ENCODE data around the gene DCTN1. TPM values are rescaled to one million over a fixed set of nuclear protein-coding genes. Genes with fewer than 3 reads are reported as not detected.

Gene DCTN1
- polyA plus RNA-seq, 4 donors: 72.7 to 92.8 (median 77.9) TPM

GRCh38 chr2:74385396-74385795, 5.3 kb upstream of the DCTN1 start:
- peaks cover 6 to 11% (median 9%) of the 10 kb centered on the region in 3 donors for H3K4me1 ChIP-seq (ENCODE audit: control insufficient read depth in 3 of 3, insufficient read depth in 2 of 3, low read depth in 1 of 3, low read length in 2 of 3)
- H3K27me3 ChIP-seq (ENCODE audit: control insufficient read depth in 3 of 3, insufficient read depth in 3 of 3, low read length in 3 of 3): no peaks in the 10 kb centered on the region
- no peaks in the 10 kb centered on the region for H3K9me3 ChIP-seq (ENCODE audit: control insufficient read depth in 2 of 2, insufficient read depth in 1 of 2, low read depth in 1 of 2, low read length in 1 of 2)
- peaks cover 0 to 10% (median 9%) of the 10 kb centered on the region in 3 donors for H3K36me3 ChIP-seq (ENCODE audit: control insufficient read depth in 3 of 3, insufficient read depth in 2 of 3, low read depth in 1 of 3, low read length in 3 of 3)
- no peak overlapping the region for H3K27ac ChIP-seq (ENCODE audit: low read depth in 1 of 3, low read length in 2 of 3)
- DNase-seq (no peak), FAIRE-seq (no peak)
- no peak overlapping the region for H3K4me3 ChIP-seq (ENCODE audit: low read depth in 1 of 3, low read length in 3 of 3)
- WGBS, 3 donors: 76 to 93% (median 89%) methylated on average over 8 of the region's 8 CpGs

DNA sequence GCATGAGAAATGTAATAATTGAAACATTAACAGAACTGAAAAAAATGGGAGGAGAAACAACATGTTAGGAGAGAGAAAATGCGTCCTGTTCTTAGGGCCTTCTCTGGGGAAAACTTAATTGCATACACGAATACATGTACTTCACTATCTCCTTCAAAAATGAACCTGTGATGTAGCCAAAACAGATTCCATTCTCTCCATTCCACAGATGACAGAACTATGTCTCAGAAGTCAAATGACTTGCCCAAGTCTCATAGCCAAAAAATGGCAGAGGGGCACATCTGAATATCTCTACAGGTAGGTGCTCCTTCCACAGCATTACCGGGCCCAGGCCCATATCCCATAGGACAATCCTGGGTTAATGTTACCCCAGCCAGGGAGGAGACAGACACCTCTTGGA, 3.9 kb upstream of the DCTN1 start:
- no peak for DNase-seq
- peaks cover 0 to 9% (median 6%) of the 10 kb centered on the region in 3 donors for H3K4me1 ChIP-seq (ENCODE audit: control insufficient read depth in 3 of 3, insufficient read depth in 2 of 3, low read depth in 1 of 3, low read length in 2 of 3)

DNA sequence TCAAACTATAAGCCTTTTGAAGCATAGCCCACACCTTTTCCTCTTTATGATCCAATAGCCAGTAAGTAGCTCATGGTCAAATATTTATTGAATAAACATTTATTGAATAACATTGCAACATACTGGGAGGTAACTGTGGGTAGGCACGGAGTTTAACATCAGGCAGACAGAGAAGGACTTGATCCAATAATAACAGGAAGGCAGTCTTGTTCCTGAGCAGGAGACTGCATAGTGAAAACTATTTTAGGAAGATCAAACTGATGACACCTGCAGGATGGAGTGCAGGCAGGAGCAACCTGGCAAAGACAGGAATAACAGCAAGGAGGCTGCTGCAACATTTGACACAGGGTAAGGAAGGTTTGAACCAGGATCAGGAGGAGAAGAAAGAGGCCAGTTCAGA, 3.1 kb upstream of the DCTN1 start:
- FAIRE-seq: no peak
- H3K27me3 ChIP-seq (ENCODE audit: control insufficient read depth in 3 of 3, insufficient read depth in 3 of 3, low read length in 3 of 3): no peaks in the 10 kb centered on the region

More for the DNA sequence above, 3.9 kb upstream of the DCTN1 start:
- no peaks in the 10 kb centered on the region for H3K27me3 ChIP-seq (ENCODE audit: control insufficient read depth in 3 of 3, insufficient read depth in 3 of 3, low read length in 3 of 3)
- H3K27ac ChIP-seq (ENCODE audit: low read depth in 1 of 3, low read length in 2 of 3): no peak overlapping the region
- H3K36me3 ChIP-seq (ENCODE audit: control insufficient read depth in 3 of 3, insufficient read depth in 2 of 3, low read depth in 1 of 3, low read length in 3 of 3): peaks cover 0 to 10% (median 9%) of the 10 kb centered on the region in 3 donors
- no peaks in the 10 kb centered on the region for H3K9me3 ChIP-seq (ENCODE audit: control insufficient read depth in 2 of 2, insufficient read depth in 1 of 2, low read depth in 1 of 2, low read length in 1 of 2)
- WGBS, 3 donors: 79 to 92% (median 90%) methylated on average over 3 of the region's 3 CpGs
- FAIRE-seq: no peak
- no peak overlapping the region for H3K4me3 ChIP-seq (ENCODE audit: low read depth in 1 of 3, low read length in 3 of 3)

GRCh38 chr2:74381751-74382150, 1.6 kb upstream of the DCTN1 start:
- H3K4me1 ChIP-seq (ENCODE audit: control insufficient read depth in 3 of 3, insufficient read depth in 2 of 3, low read depth in 1 of 3, low read length in 2 of 3): peaks cover 0 to 9% (median 4%) of the 10 kb centered on the region in 3 donors
- peaks cover 4 to 19% (median 16%) of the 10 kb centered on the region in 3 donors for H3K36me3 ChIP-seq (ENCODE audit: control insufficient read depth in 3 of 3, insufficient read depth in 2 of 3, low read depth in 1 of 3, low read length in 3 of 3)
- H3K4me3 ChIP-seq (ENCODE audit: low read depth in 1 of 3, low read length in 3 of 3): no peak overlapping the region
- no peaks in the 10 kb centered on the region for H3K27me3 ChIP-seq (ENCODE audit: control insufficient read depth in 3 of 3, insufficient read depth in 3 of 3, low read length in 3 of 3)
- DNase-seq (no peak), FAIRE-seq (no peak)
- no peaks in the 10 kb centered on the region for H3K9me3 ChIP-seq (ENCODE audit: control insufficient read depth in 2 of 2, insufficient read depth in 1 of 2, low read depth in 1 of 2, low read length in 1 of 2)
- no peak overlapping the region for H3K27ac ChIP-seq (ENCODE audit: low read depth in 1 of 3, low read length in 2 of 3)
- 93 to 95% (median 95%) methylated on average over 3 of the region's 3 CpGs for WGBS, 3 donors

More for the DNA sequence above, 3.1 kb upstream of the DCTN1 start:
- WGBS, 3 donors: 27 to 45% (median 44%) methylated on average over 1 of the region's 1 CpG
- peak in 1 of 2 donors; percentile 6 for DNase-seq
- H3K4me3 ChIP-seq (ENCODE audit: low read depth in 1 of 3, low read length in 3 of 3): no peak overlapping the region
- peaks cover 0 to 10% (median 9%) of the 10 kb centered on the region in 3 donors for H3K36me3 ChIP-seq (ENCODE audit: control insufficient read depth in 3 of 3, insufficient read depth in 2 of 3, low read depth in 1 of 3, low read length in 3 of 3)
- H3K9me3 ChIP-seq (ENCODE audit: control insufficient read depth in 2 of 2, insufficient read depth in 1 of 2, low read depth in 1 of 2, low read length in 1 of 2): no peaks in the 10 kb centered on the region
- H3K4me1 ChIP-seq (ENCODE audit: control insufficient read depth in 3 of 3, insufficient read depth in 2 of 3, low read depth in 1 of 3, low read length in 2 of 3): peaks cover 0 to 9% (median 4%) of the 10 kb centered on the region in 3 donors
- H3K27ac ChIP-seq (ENCODE audit: low read depth in 1 of 3, low read length in 2 of 3): no peak overlapping the region

GRCh38 chr2:74378007-74378406, 2.1 kb downstream of the DCTN1 start:
- Histone ChIP-seq H3K4me3 (ENCODE audit: low read depth in 1 of 3, low read length in 3 of 3) (no peak overlapping the region), H3K36me3 (ENCODE audit: control insufficient read depth in 3 of 3, insufficient read depth in 2 of 3, low read depth in 1 of 3, low read length in 3 of 3) (peaks cover 4 to 31% (median 12%) of the 10 kb centered on the region in 3 donors), H3K27ac (ENCODE audit: low read depth in 1 of 3, low read length in 2 of 3) (no peak overlapping the region), H3K9me3 (ENCODE audit: control insufficient read depth in 2 of 2, insufficient read depth in 1 of 2, low read depth in 1 of 2, low read length in 1 of 2) (no peaks in the 10 kb centered on the region), H3K27me3 (ENCODE audit: control insufficient read depth in 3 of 3, insufficient read depth in 3 of 3, low read length in 3 of 3) (no peaks in the 10 kb centered on the region), H3K4me1 (ENCODE audit: control insufficient read depth in 3 of 3, insufficient read depth in 2 of 3, low read depth in 1 of 3, low read length in 2 of 3) (peaks cover 4 to 20% (median 4%) of the 10 kb centered on the region in 3 donors)
- WGBS, 3 donors: 93 to 96% (median 94%) methylated on average over 10 of the region's 10 CpGs
- FAIRE-seq: no peak
- DNase-seq: no peak

DNA sequence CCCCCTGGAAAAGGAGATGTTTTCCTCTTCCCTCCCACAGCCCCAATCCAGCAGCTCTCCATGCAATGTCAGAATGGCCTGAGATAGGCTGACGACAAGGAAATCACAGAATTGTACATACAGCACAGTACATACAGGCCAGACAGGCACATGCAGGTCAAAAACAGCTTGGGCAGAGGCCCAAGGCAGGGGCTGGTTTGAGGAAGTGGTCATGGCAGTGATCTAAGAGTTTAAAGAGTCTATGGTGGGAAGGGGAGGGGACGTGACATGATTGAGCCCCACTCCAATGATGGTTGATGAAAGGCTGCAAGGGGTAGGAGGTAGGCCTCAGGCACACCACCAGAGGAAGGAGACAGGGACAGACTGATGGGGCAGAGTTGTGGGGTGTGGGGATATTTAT, 4.3 kb downstream of the DCTN1 start:
- Histone ChIP-seq H3K4me3 (ENCODE audit: low read depth in 1 of 3, low read length in 3 of 3) (no peak overlapping the region), H3K9me3 (ENCODE audit: control insufficient read depth in 2 of 2, insufficient read depth in 1 of 2, low read depth in 1 of 2, low read length in 1 of 2) (no peaks in the 10 kb centered on the region), H3K27me3 (ENCODE audit: control insufficient read depth in 3 of 3, insufficient read depth in 3 of 3, low read length in 3 of 3) (no peaks in the 10 kb centered on the region), H3K4me1 (ENCODE audit: control insufficient read depth in 3 of 3, insufficient read depth in 2 of 3, low read depth in 1 of 3, low read length in 2 of 3) (peaks cover 3 to 20% (median 4%) of the 10 kb centered on the region in 3 donors), H3K27ac (ENCODE audit: low read depth in 1 of 3, low read length in 2 of 3) (no peak overlapping the region), H3K36me3 (ENCODE audit: control insufficient read depth in 3 of 3, insufficient read depth in 2 of 3, low read depth in 1 of 3, low read length in 3 of 3) (peaks cover 4 to 47% (median 15%) of the 10 kb centered on the region in 3 donors)
- 86 to 96% (median 94%) methylated on average over 2 of the region's 2 CpGs for WGBS, 3 donors
- DNase-seq (no peak), FAIRE-seq (no peak)

DNA sequence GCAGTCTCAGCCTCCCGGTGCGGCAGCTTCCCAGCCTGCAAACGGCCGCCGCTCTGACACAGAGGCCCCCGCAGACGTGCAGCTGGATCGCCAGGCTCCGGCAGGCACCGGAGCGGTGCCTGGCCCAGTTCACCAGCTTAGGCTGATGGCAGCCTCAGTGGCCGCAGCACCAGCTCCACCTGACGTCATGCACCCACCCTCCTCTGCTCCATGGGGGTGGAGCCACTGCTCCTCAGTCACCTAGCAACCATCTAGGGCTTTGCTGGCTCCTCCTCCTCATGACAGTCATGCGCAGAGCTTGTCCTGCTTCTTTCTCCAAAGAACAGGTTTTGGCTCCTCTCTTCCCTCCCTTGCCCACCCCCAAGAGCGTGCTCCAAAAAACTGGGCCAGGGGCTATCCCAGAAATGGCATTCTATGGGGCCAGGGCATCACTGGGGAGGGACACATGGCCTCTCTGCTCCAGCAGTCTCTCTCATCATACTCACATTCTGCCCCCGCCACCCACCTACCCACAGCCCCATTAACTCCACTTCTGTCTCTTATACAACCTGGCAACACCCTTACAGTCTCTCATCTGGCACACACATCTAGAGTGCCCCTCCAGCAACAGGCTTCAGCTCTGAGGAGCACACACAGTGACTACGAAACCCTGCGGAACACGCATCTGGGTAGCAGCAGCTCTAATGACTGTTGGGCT, 5.5 kb downstream of the DCTN1 start:
- WGBS, 3 donors: 73 to 83% (median 74%) methylated on average over 16 to 19 of the region's 19 CpGs
- peak overlapping the region in 1 of 3 donors; percentile 36 for H3K4me3 ChIP-seq (ENCODE audit: low read depth in 1 of 3, low read length in 3 of 3)
- peak overlapping the region in 1 of 3 donors; percentile 54 for H3K27ac ChIP-seq (ENCODE audit: low read depth in 1 of 3, low read length in 2 of 3)
- H3K4me1 ChIP-seq (ENCODE audit: control insufficient read depth in 3 of 3, insufficient read depth in 2 of 3, low read depth in 1 of 3, low read length in 2 of 3): peaks cover 0 to 11% (median 4%) of the 10 kb centered on the region in 3 donors
- no peaks in the 10 kb centered on the region for H3K27me3 ChIP-seq (ENCODE audit: control insufficient read depth in 3 of 3, insufficient read depth in 3 of 3, low read length in 3 of 3)
- H3K9me3 ChIP-seq (ENCODE audit: control insufficient read depth in 2 of 2, insufficient read depth in 1 of 2, low read depth in 1 of 2, low read length in 1 of 2): no peaks in the 10 kb centered on the region
- peaks cover 9 to 59% (median 22%) of the 10 kb centered on the region in 3 donors for H3K36me3 ChIP-seq (ENCODE audit: control insufficient read depth in 3 of 3, insufficient read depth in 2 of 3, low read depth in 1 of 3, low read length in 3 of 3)
- DNase-seq (peak; percentile 10 to 80), FAIRE-seq (no peak)

GRCh38 chr2:74373985-74374384, 6.1 kb downstream of the DCTN1 start:
- peak in 1 of 2 donors; percentile 6 for DNase-seq
- peaks cover 9 to 65% (median 25%) of the 10 kb centered on the region in 3 donors for H3K36me3 ChIP-seq (ENCODE audit: control insufficient read depth in 3 of 3, insufficient read depth in 2 of 3, low read depth in 1 of 3, low read length in 3 of 3)
- peak overlapping the region in 1 of 3 donors; percentile 54 for H3K27ac ChIP-seq (ENCODE audit: low read depth in 1 of 3, low read length in 2 of 3)

More at GRCh38 chr2:74373985-74374384, 6.1 kb downstream of the DCTN1 start:
- no peaks in the 10 kb centered on the region for H3K27me3 ChIP-seq (ENCODE audit: control insufficient read depth in 3 of 3, insufficient read depth in 3 of 3, low read length in 3 of 3)
- WGBS, 3 donors: 86 to 91% (median 90%) methylated on average over 8 of the region's 8 CpGs
- no peak for FAIRE-seq
- H3K4me1 ChIP-seq (ENCODE audit: control insufficient read depth in 3 of 3, insufficient read depth in 2 of 3, low read depth in 1 of 3, low read length in 2 of 3): peaks cover 0 to 11% (median 4%) of the 10 kb centered on the region in 3 donors
- H3K9me3 ChIP-seq (ENCODE audit: control insufficient read depth in 2 of 2, insufficient read depth in 1 of 2, low read depth in 1 of 2, low read length in 1 of 2): no peaks in the 10 kb centered on the region
- peak overlapping the region in 1 of 3 donors; percentile 36 for H3K4me3 ChIP-seq (ENCODE audit: low read depth in 1 of 3, low read length in 3 of 3)

Measured in small intestine (tissue), 7 donors.